Body of pancreas (tissue), 4 donors: ENCODE results near the gene HCCS. TPM values are rescaled to one million over a fixed set of nuclear protein-coding genes. Genes with fewer than 3 reads are reported as not detected.
"Not testable (repeated sequence)": the region's sequence is repeated elsewhere in the genome, so short reads cannot be mapped to it uniquely, and the experiment has no call there.

Source experiments
- ATAC-seq: fragments of 150-250 bp; one replicate; pipeline ENCODE4 v1.9.1; 2016
- DNase-seq, 4 donors: peaks; one replicate each; pipeline ENCODE4 v3.0.0-alpha.2; 2019
- H3K27ac ChIP-seq, 4 donors: fragments of 200-600 bp; sonication (generic); 1 replicate in 3 of 4; 2 replicates in 1 of 4; pipeline versions ENCODE4 v1.5.1 to v1.6.1; 2016 to 2019; ENCODE audit warnings: mild to moderate bottlenecking in 1 of 4, mixed read lengths in 1 of 4, moderate library complexity in 1 of 4
- H3K27me3 ChIP-seq, 2 donors: fragments of 200-600 bp; sonication (generic); one replicate each; pipeline ENCODE4 v1.6.0; 2016; ENCODE audit warnings: mild to moderate bottlenecking in 1 of 2
- H3K36me3 ChIP-seq, 2 donors: fragments of 200-600 bp; sonication (generic); replicated peaks in 1 of 2; 2 replicates each; pipeline ENCODE4 v1.5.1; 2016; ENCODE audit warnings: low read depth in 2 of 2; ENCODE audit not compliant: insufficient read depth in 1 of 2
- H3K4me1 ChIP-seq: fragments of 200-600 bp; sonication (generic); one replicate; pipeline ENCODE4 v1.6.0; 2016
- H3K4me3 ChIP-seq, 2 donors: fragments of 200-600 bp; sonication (generic); 1 replicate in 1 of 2; 2 replicates in 1 of 2; pipeline ENCODE4 v1.5.1; 2016 to 2019
- H3K9me3 ChIP-seq, 3 donors: fragments of 200-600 bp; sonication (generic); 1 replicate in 2 of 3; 2 replicates in 1 of 3; pipeline ENCODE4 v1.5.1; 2016
- POLR2A ChIP-seq, 3 donors: fragments of 450-650 bp; IDR thresholded peaks; one replicate each; pipeline ENCODE4 v1.6.1; 2016; ENCODE audit warnings: antibody characterized with exemption in 3 of 3, mild to moderate bottlenecking in 2 of 3
- WGBS, 2 donors: methylation state at CpG; one replicate each; pipeline ENCODE4 v1.1.5; 2017; 5-methylcytosine and 5-hydroxymethylcytosine counted together
- intact Hi-C: fragments of 100-400 bp; cut with DNase I; formaldehyde crosslinking; loops from one replicate; pipeline ENCODE4 v1.15.1; 2023
- total RNA-seq, 2 donors: library from RNA; depleted of rRNA; stranded (reverse); fragments of >200 nt; gene quantifications; one replicate each; pipeline ENCODE4 v1.1.0, GENCODE V29; 2016
- TF ChIP-seq, protein P1 (sequence below), 7 experiments: fragments of 450-650 bp in 4 of 7; fragments of 200-600 bp in 3 of 7; sonication (generic) in 3 of 7; IDR thresholded peaks; one replicate each; pipeline ENCODE4 v1.5.1; 2016 to 2019; ENCODE audit warnings: antibody characterized with exemption in 7 of 7

Gene HCCS
- total RNA-seq, 2 donors from 2014 or later = 4.4 to 7.3 TPM

DNA sequence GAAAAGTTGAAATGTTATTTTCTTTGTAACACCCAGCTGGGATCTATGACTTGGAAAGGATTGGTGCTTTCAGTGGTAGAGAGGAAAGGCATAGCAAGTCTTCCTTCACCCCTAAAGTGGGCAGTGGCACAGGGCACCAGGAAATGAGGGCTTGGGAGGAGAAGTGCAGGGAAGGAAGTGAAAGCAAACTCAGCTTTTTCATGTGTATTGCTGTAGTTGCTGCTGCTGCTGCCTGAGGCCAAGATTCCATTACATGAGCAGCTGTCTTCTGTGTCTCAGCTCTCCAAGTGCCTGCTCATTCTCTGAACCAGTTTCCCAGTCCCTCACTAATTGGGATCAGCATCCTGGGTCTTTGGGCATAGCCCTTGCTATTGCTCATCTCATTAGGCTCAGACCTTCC, 2.6 kb downstream of the HCCS start:
- no peak overlapping the region for H3K27ac ChIP-seq
- peaks cover 11% of the 10 kb centered on the region for H3K4me1 ChIP-seq

DNA sequence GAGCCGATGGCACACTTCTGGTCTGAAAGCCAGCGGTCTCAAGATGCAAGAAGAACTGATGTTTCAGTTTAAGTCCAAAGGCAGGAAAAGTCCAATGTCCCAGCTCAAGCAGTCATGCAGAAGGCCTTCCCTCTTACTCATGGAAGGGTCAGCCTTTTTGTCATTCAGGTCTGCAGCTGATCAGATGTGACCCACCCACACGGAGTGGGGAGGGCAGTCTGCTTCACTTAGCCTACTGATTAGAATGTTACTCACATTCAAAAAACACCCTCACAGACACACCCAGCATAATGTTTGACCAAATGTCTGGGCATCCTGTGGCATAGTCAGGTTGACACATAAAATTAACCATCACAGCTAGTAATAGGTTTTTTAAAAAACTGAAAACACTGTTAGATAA, 6.6 kb downstream of the HCCS start:
- 89 to 93% methylated on average over 3 of the region's 3 CpGs for WGBS, 2 donors
- Histone ChIP-seq H3K4me1 (peaks cover 1% of the 10 kb centered on the region), H3K36me3 (peaks cover 0 to 7% of the 10 kb centered on the region in 2 donors), H3K9me3 (no peaks in the 10 kb centered on the region), H3K27ac (no peak overlapping the region), H3K4me3 (no peak overlapping the region), H3K27me3 (no peaks in the 10 kb centered on the region)
- intact Hi-C loops = no loop called here
- ATAC-seq (no peak), DNase-seq (no peak)
- no peak for TF ChIP-seq POLR2A (IDR thresholded peaks at IDR 0.05)
- TF ChIP-seq, protein P1, sequence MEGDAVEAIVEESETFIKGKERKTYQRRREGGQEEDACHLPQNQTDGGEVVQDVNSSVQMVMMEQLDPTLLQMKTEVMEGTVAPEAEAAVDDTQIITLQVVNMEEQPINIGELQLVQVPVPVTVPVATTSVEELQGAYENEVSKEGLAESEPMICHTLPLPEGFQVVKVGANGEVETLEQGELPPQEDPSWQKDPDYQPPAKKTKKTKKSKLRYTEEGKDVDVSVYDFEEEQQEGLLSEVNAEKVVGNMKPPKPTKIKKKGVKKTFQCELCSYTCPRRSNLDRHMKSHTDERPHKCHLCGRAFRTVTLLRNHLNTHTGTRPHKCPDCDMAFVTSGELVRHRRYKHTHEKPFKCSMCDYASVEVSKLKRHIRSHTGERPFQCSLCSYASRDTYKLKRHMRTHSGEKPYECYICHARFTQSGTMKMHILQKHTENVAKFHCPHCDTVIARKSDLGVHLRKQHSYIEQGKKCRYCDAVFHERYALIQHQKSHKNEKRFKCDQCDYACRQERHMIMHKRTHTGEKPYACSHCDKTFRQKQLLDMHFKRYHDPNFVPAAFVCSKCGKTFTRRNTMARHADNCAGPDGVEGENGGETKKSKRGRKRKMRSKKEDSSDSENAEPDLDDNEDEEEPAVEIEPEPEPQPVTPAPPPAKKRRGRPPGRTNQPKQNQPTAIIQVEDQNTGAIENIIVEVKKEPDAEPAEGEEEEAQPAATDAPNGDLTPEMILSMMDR (IDR thresholded peaks at IDR 0.05) = no peak

More for the DNA sequence above, 2.6 kb downstream of the HCCS start:
- Histone ChIP-seq H3K36me3 (peaks cover 0 to 7% of the 10 kb centered on the region in 2 donors), H3K4me3 (no peak overlapping the region), H3K9me3 (no peaks in the 10 kb centered on the region), H3K27me3 (no peaks in the 10 kb centered on the region)
- TF ChIP-seq POLR2A (IDR thresholded peaks at IDR 0.05) = no peak
- TF ChIP-seq, protein P1 (IDR thresholded peaks at IDR 0.05) = no peak
- peak in 1 of 4 donors; percentile 4 for DNase-seq
- no peak for ATAC-seq
- intact Hi-C loops = no loop called here

GRCh38 chrX:11119313-11119943, 8.3 kb downstream of the HCCS start:
- Histone ChIP-seq H3K4me1 (no peaks in the 10 kb centered on the region), H3K4me3 (no peak overlapping the region), H3K27me3 (no peaks in the 10 kb centered on the region), H3K36me3 (peaks cover 0 to 7% of the 10 kb centered on the region in 2 donors), H3K27ac (no peak overlapping the region), H3K9me3 (no peaks in the 10 kb centered on the region)
- intact Hi-C loops = no loop called here
- no peak for ATAC-seq
- 50 to 62% methylated on average over 8 of the region's 8 CpGs for WGBS, 2 donors
- DNase-seq = no peak
- TF ChIP-seq, protein P1 (IDR thresholded peaks at IDR 0.05) = no peak
- TF ChIP-seq POLR2A (IDR thresholded peaks at IDR 0.05) = no peak

DNA sequence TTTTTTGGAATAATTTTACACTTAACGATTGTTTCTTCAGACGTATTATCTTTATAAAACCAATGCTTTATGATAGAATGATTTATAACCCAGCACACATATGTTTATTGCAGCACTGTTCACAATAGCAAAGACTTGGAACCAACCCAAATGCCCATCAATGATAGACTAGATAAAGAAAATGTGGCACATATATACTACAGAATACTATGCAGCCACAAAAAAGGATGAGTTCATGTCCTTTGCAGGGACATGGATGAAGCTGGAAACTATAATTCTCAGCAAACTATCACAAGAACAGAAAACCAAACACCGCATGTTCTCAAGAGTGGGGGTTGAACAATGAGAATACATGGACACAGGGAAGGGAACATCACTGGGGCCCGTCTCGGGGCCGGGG, 12.0 kb downstream of the HCCS start:
- DNase-seq, H3K27me3 ChIP-seq, H3K36me3 ChIP-seq, intact Hi-C loops, ATAC-seq, H3K4me1 ChIP-seq, H3K9me3 ChIP-seq, H3K27ac ChIP-seq, H3K4me3 ChIP-seq: not testable (repeated sequence)
- 95 to 96% methylated on average over 3 to 6 of the region's 6 CpGs for WGBS, 2 donors

GRCh38 chrX:11124112-11124511, 13.0 kb downstream of the HCCS start:
- Histone ChIP-seq H3K36me3 (no peaks in the 10 kb centered on the region), H3K9me3 (no peaks in the 10 kb centered on the region), H3K27me3 (no peaks in the 10 kb centered on the region), H3K4me1 (no peaks in the 10 kb centered on the region), H3K27ac (no peak overlapping the region), H3K4me3 (no peak overlapping the region)
- 45 to 64% methylated on average over 2 of the region's 2 CpGs for WGBS, 2 donors
- DNase-seq (no peak), ATAC-seq (no peak)
- intact Hi-C loops = no loop called here
- TF ChIP-seq, protein P1 (IDR thresholded peaks at IDR 0.05) = no peak
- no peak for TF ChIP-seq POLR2A (IDR thresholded peaks at IDR 0.05)
